RWPE2 (cell line): ENCODE measurements around the gene SETD5.
A peak's percentile ranks its signal among the peaks of the same experiment; 100 is the strongest.

Experiments
- ATAC-seq: fragments of 200-7000 bp; cut with Tn5 transposase; 3 replicates; pipeline ENCODE4 v1.9.1; 2021; ENCODE audit warnings: low read depth
- DNase-seq: peaks from one replicate; pipeline ENCODE4 v3.0.0-alpha.2; 2020; ENCODE audit warnings: low spot score
- H3K27ac ChIP-seq: fragments of 450-650 bp; 2 replicates; pipeline ENCODE4 v1.5.1; 2017; ENCODE audit warnings: mild to moderate bottlenecking; ENCODE audit not compliant: poor library complexity, severe bottlenecking
- H3K27me3 ChIP-seq: fragments of 250-450 bp; sonication (Bioruptor Pico); 2 replicates; pipeline ENCODE4 v1.5.1; 2021; ENCODE audit warnings: mild to moderate bottlenecking, moderate library complexity; ENCODE audit not compliant: insufficient read depth, poor library complexity, severe bottlenecking
- H3K36me3 ChIP-seq: fragments of 250-450 bp; sonication (Bioruptor Pico); 2 replicates; pipeline ENCODE4 v1.5.1; 2020; ENCODE audit warnings: low read depth, mild to moderate bottlenecking, moderate library complexity
- H3K4me1 ChIP-seq: fragments of 250-450 bp; sonication (Bioruptor Pico); 2 replicates; pipeline ENCODE4 v1.5.1; 2021; ENCODE audit warnings: mild to moderate bottlenecking, moderate library complexity; ENCODE audit not compliant: insufficient read depth, poor library complexity, severe bottlenecking
- H3K4me3 ChIP-seq: fragments of 250-450 bp; sonication (Bioruptor Pico); 2 replicates; pipeline ENCODE4 v1.5.1; 2021; ENCODE audit warnings: mild to moderate bottlenecking, moderate library complexity; ENCODE audit not compliant: severe bottlenecking
- H3K9me3 ChIP-seq: fragments of 250-450 bp; sonication (Bioruptor Pico); 2 replicates; pipeline ENCODE4 v1.5.1; 2021; ENCODE audit warnings: mild to moderate bottlenecking, moderate library complexity; ENCODE audit not compliant: severe bottlenecking
- TF ChIP-seq, protein P1 (sequence below): fragments of 450-650 bp; IDR thresholded peaks from one replicate; pipeline ENCODE4 v1.5.1; 2017; ENCODE audit warnings: mild to moderate bottlenecking, moderate library complexity; ENCODE audit not compliant: poor library complexity, severe bottlenecking

The SETD5 gene

DNA sequence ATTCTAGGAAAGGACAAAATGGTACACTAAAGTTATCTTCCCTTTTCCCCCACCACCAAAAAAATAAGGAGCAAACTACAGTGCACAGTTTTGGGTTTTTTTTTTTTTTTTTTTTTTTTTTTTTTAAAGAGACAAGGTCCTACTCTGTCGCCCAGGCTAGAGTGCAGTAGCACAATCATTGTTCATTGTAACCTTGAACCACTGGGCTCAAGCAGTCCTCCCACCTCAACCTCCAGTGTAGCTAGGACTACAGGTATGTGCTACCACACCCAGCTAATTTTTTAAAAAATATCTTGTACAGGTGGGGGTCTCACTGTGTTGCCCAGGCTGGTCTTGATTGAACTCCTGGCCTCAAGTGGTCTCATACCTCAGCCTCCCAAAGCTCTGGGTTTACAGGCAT is 14.9 kb downstream of the SETD5 start:
- ATAC-seq (no peak), DNase-seq (no peak)
- H3K27ac ChIP-seq = no peak overlapping the region
- H3K4me3 ChIP-seq = no peak overlapping the region
- no peaks in the 10 kb centered on the region for H3K9me3 ChIP-seq
- H3K27me3 ChIP-seq = no peaks in the 10 kb centered on the region
- peaks cover 31% of the 10 kb centered on the region for H3K4me1 ChIP-seq
- TF ChIP-seq, protein P1, sequence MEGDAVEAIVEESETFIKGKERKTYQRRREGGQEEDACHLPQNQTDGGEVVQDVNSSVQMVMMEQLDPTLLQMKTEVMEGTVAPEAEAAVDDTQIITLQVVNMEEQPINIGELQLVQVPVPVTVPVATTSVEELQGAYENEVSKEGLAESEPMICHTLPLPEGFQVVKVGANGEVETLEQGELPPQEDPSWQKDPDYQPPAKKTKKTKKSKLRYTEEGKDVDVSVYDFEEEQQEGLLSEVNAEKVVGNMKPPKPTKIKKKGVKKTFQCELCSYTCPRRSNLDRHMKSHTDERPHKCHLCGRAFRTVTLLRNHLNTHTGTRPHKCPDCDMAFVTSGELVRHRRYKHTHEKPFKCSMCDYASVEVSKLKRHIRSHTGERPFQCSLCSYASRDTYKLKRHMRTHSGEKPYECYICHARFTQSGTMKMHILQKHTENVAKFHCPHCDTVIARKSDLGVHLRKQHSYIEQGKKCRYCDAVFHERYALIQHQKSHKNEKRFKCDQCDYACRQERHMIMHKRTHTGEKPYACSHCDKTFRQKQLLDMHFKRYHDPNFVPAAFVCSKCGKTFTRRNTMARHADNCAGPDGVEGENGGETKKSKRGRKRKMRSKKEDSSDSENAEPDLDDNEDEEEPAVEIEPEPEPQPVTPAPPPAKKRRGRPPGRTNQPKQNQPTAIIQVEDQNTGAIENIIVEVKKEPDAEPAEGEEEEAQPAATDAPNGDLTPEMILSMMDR = no peak
- peaks cover 78% of the 10 kb centered on the region for H3K36me3 ChIP-seq

DNA sequence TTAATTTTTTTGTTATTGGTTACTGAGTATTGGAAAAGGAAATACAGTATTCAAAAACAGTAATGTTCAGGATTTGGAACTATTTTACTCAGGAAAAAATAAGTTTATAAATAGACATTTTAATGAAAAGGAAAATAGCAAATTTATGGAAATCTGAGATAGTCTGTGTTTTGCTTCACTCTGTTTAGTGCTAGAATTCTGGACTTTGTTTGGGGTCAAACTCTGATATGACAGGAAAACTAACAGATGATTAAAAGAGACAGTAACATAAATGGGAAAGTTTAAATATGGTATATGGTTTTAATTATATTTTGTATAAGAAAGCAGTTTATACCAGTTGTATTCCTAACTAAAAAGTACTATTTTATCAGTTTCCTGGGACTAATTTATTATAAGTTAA is 17.4 kb downstream of the SETD5 start:
- Histone ChIP-seq H3K27me3 (no peaks in the 10 kb centered on the region), H3K4me1 (peaks cover 42% of the 10 kb centered on the region), H3K9me3 (no peaks in the 10 kb centered on the region), H3K36me3 (peaks cover 59% of the 10 kb centered on the region), H3K4me3 (no peak overlapping the region), H3K27ac (no peak overlapping the region)
- no peak for ATAC-seq
- DNase-seq = no peak
- TF ChIP-seq, protein P1 = no peak

DNA sequence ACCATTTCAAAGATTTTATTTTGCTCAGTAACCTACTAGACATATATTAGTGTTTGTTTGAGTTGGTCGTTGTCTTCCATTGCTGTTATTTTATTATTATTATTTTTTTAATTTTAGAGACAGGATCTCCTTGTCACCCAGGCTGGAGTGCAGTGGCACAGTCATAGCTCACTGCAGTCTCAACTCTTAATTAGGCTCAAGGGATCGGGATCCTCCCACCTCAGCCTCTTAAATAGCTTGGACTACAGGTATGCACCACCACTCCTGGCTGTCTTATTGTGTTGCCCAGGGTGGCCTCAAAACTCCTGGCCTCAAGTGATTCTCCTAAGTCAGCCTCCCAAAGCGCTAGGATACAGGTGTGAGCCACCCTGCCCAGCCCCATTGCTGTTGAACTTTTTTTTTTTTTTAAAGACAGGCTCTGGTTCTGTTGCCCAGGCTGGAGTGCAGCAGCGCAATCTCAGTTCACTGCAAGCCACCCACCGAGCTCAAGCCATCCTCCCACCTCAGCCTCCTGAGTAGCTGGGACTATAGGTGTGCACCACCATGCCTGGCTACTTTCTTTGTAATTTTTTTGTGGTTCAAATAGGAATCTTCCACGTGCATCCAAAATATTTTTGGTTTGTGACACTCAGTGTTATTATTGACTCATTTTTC is 18.2 kb downstream of the SETD5 start:
- Histone ChIP-seq H3K27me3 (no peaks in the 10 kb centered on the region), H3K27ac (peak overlapping the region; percentile 33), H3K36me3 (peaks cover 51% of the 10 kb centered on the region), H3K4me1 (peaks cover 50% of the 10 kb centered on the region), H3K9me3 (no peaks in the 10 kb centered on the region), H3K4me3 (no peak overlapping the region)
- TF ChIP-seq, protein P1 = no peak
- ATAC-seq = 0 out of 3 replicates have a peak, but pooled peaks have one; percentile 8
- no peak for DNase-seq

DNA sequence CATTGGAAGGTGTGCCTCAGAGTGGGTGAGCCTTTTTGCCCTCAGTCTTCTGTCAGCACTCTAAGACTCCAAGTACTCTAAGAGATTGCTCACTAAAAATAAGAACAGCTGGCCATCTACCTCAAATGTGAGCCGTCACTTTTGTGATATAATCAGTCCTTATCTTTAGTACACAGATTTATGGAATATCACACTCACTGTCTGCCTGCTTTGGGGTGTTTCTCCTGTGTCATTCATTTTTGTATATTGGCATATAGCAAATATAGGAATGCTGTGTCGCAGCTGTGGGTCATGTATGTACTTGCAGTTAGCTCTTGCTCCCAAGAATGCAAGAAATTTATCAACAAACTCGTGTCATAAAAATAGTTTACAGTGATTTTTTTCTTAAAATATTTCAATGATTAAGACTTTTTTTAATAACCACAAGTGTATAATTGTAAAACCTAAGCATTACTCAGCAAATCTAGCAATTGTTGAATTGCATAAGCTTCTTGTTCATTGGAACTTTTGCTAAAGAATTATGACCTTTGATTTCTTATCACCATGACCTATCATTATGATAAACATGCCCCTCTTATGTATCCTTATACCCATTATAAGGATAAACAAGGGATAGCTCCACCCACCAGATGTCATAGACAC is 18.8 kb downstream of the SETD5 start:
- Histone ChIP-seq H3K27ac (peak overlapping the region; percentile 33), H3K36me3 (peaks cover 52% of the 10 kb centered on the region), H3K4me1 (peaks cover 56% of the 10 kb centered on the region), H3K9me3 (no peaks in the 10 kb centered on the region), H3K27me3 (no peaks in the 10 kb centered on the region), H3K4me3 (no peak overlapping the region)
- no peak for DNase-seq
- TF ChIP-seq, protein P1 = no peak
- ATAC-seq = 0 out of 3 replicates have a peak, but pooled peaks have one; percentile 37
